HEK293T (cell line): ENCODE data around the gene HHIPL2.
"Not testable (repeated sequence)": the region's sequence is repeated elsewhere in the genome, so short reads cannot be mapped to it uniquely, and the experiment has no call there.

Source experiments
- CTCF ChIA-PET: fragments of 350-600 bp; formaldehyde crosslinking; extraction: SDS; loops from one replicate; lab custom pipeline; 2021; ENCODE audit warnings: antibody characterized with exemption, inconsistent platforms; lab: Yijun Ruan, JAX
- POLR2A ChIA-PET: fragments of 350-600 bp; formaldehyde crosslinking; extraction: SDS; loops from one replicate; lab custom pipeline; 2020; ENCODE audit warnings: antibody characterized with exemption, inconsistent platforms; lab: Yijun Ruan, JAX
- DNase-seq: peaks from one replicate; pipeline ENCODE4 v3.0.0; 2012; ENCODE audit warnings: mixed read lengths; ENCODE audit errors: extremely low spot score
- ARNT ChIP-seq: fragments of 450-650 bp; IDR thresholded peaks from 2 replicates; pipeline ENCODE4 v1.6.1; 2017; ENCODE audit warnings: mild to moderate bottlenecking
- TF ChIP-seq, protein P1 (sequence below): fragments of 450-650 bp; IDR thresholded peaks from 2 replicates; pipeline ENCODE4 v1.6.1; 2016

HHIPL2 gene

DNA sequence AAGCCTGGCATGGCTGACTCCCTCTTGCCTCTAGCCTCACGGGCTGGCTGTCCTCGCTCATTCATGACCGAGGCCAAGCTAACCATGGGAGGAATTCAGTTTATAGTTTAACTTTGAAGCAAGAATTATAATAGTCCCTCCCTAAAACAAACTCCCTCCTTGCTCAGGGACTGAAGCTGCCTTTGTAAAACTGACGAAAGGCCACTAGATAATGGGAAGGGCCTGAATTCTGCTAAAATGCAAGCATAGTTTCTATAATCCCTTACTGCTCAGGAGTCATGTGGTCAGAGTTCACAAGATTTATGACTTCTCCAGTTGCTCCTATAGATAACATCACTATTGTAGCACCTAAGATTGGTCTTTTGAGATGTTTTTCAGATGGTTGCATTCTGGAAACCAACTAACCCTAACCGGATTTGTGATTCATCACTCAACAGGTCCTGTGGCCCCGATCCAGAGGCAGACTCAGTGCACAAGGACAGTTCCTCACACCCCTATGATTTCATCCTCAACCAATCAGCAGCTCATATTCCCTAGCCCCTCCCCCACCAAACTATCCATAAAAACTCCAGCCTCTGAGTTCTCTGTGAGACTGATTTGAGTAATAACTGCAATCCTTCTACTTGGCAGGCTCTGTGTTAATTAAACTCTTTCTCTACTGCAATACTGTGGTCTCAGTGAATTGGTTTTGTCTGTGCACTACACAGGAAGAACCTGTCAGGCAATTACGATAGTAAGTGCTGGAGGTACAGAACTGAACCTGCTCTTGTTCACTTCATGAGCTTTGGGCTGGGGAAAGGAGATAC lies 26.4 kb downstream of the HHIPL2 start:
- TF ChIP-seq, protein P1, sequence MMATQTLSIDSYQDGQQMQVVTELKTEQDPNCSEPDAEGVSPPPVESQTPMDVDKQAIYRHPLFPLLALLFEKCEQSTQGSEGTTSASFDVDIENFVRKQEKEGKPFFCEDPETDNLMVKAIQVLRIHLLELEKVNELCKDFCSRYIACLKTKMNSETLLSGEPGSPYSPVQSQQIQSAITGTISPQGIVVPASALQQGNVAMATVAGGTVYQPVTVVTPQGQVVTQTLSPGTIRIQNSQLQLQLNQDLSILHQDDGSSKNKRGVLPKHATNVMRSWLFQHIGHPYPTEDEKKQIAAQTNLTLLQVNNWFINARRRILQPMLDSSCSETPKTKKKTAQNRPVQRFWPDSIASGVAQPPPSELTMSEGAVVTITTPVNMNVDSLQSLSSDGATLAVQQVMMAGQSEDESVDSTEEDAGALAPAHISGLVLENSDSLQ: peak; percentile 62
- no peak for TF ChIP-seq ARNT
- ChIA-PET POLR2A (no interaction called here), CTCF (interaction anchor here (0.7 kb wide), 1 partner anchor 608 kb away, joined by 3 read pairs; no protein-coding TSS in a partner anchor)

GRCh38 chr1:222489496-222489895 lies 58.4 kb downstream of the HHIPL2 start:
- POLR2A ChIA-PET, DNase-seq, CTCF ChIA-PET: not testable (repeated sequence)

More for the DNA sequence above, 26.4 kb downstream of the HHIPL2 start:
- no peak for DNase-seq

GRCh38 chr1:222487774-222488173 lies 60.1 kb downstream of the HHIPL2 start:
- DNase-seq, CTCF ChIA-PET, POLR2A ChIA-PET: not testable (repeated sequence)

GRCh38 chr1:222484005-222484404 lies 63.9 kb downstream of the HHIPL2 start:
- CTCF ChIA-PET, DNase-seq, POLR2A ChIA-PET: not testable (repeated sequence)

DNA sequence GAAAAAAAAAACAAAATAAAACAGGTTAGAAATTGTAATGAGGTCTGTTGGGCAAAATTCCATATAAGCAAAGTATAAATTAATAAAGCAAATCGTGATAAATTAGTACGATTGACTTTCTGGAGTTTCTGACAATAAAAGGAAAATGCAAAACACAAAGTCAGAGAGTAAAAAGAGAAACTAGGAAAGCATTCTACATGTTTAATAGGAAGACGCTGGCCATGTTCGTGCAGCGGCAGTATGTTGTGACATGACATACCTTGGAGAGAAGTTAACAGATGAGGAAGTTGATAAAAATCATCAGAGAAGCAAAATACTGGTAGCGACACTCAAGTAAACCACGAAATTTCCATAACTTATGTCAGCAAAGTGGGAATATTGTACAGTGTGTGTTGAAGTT lies 68.3 kb downstream of the HHIPL2 start:
- POLR2A ChIA-PET, CTCF ChIA-PET, DNase-seq: not testable (repeated sequence)

GRCh38 chr1:222476436-222476835 lies 71.5 kb downstream of the HHIPL2 start:
- POLR2A ChIA-PET, DNase-seq, CTCF ChIA-PET: not testable (repeated sequence)

DNA sequence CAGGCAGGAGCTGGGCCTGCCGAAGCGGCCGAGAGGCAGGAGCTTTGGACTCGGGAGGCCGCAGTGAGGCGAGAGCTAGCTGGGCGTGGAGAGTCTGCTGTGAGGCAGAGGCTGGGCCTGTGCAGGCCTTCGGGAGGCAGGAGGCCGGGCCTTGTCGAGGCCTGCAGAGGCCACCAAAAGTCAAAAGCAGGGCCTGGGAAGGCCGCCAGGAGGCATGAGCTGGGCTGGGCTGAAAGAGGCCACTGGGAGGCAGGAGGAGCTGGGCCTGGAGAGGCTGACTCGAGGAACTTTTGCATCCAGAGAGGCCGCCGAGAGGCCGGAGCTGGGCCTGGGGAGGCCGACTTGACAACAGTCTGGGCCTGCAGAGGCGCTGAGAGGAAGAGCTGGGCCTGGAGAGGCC lies 74.2 kb downstream of the HHIPL2 start:
- POLR2A ChIA-PET, DNase-seq, CTCF ChIA-PET: not testable (repeated sequence)

DNA sequence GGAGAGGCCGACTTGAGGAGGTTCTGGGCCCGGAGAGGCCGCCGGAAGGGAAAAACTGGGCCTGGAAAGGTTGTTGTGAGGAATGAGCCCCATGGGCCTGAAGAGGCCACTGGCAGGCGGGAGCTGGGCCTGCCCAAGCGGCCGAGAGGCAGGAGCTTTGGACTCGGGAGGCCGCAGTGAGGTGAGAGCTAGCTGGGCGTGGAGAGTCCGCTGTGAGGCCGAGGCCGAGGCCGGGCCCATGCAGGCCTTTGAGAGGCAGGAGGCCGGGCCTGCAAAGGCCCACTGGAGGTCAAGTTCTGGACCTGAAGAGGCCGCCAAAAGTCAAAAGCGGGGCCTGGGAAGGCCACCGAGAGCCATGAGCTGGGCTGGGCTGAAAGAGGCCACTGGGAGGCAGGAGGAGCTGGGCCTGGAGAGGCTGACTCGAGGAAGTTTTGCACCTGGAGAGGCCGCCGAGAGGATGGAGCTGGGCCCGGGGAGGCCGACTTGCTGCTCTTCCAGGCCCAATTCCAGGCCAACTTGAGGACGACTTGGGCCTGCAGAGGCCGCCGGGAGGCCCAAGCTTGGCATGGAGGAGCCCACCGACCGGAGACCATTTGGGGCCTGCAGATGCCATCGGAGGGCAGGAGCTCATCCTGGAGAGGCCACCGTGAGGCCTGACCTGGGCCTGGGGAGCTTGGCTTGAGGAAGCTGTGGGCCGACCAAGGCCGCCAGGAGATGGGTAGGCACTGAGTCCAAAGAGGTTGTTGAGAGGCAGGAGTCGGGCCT lies 74.9 kb downstream of the HHIPL2 start:
- CTCF ChIA-PET, DNase-seq, POLR2A ChIA-PET: not testable (repeated sequence)
